Measurements from ENCODE around the gene DNAJC3. TPM values are rescaled to one million over a fixed set of nuclear protein-coding genes. Genes with fewer than 3 reads are reported as not detected.

Gene DNAJC3
- total RNA-seq, 6 experiments from 2014 or later = 49.0 to 64.3 (median 51.7) TPM

DNA sequence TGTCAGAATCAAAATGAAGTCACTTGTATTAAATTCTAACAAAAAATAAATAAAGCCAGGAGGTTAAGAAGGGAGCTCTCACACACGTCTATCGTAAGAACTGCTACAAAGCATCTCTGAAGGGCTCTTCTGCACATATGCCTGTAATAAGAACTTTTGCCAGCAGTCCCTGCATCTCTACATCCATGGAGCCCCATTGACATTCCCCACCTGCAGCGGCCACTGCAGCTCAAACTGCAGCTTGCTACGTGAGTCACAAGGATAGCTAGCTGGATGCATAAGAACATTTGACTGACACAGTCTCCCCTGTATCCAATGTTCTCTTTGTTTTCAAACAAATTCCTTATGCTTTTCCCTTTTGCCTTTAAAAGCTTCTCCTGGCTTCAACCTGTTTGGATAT, 68.3 kb downstream of the DNAJC3 start:
- intact Hi-C loops (cut with DNase I) = no loop called here

DNA sequence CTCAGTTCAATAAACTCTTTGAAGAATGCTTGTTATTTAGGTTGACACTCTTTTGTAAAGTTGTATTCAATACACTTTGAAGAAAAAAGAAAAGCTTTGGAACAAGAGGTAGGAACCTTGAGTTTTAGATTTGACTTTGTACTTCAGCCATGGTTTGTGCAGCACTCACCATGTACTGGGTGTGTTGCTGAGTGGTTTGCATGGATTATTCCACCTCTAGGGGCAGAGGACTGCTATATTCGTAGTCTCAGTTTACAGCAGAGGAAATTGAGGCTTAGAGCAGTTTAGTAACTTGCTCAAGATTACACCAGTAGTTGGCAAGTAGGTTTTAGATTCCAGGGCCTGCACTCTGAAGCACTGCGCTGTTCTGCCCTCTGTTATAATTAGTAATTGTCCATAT, 68.8 kb downstream of the DNAJC3 start:
- Histone ChIP-seq H3K27me3 (no peaks in the 10 kb centered on the region), H3K4me3 (no peak overlapping the region), H3K36me3 (no peaks in the 10 kb centered on the region), H3K9me3 (no peaks in the 10 kb centered on the region), H3K4me1 (no peaks in the 10 kb centered on the region), H3K27ac (no peak overlapping the region)
- 100% methylated on average over 1 of the region's 2 CpGs for WGBS (ENCODE audit: insufficient coverage, low coverage, low lambda C conversion rate, missing lambda C conversion rate)
- intact Hi-C loops (cut with DNase I) = no loop called here
- no peak for TF ChIP-seq POLR2A (IDR thresholded peaks at IDR 0.05)
- TF ChIP-seq, protein P1, sequence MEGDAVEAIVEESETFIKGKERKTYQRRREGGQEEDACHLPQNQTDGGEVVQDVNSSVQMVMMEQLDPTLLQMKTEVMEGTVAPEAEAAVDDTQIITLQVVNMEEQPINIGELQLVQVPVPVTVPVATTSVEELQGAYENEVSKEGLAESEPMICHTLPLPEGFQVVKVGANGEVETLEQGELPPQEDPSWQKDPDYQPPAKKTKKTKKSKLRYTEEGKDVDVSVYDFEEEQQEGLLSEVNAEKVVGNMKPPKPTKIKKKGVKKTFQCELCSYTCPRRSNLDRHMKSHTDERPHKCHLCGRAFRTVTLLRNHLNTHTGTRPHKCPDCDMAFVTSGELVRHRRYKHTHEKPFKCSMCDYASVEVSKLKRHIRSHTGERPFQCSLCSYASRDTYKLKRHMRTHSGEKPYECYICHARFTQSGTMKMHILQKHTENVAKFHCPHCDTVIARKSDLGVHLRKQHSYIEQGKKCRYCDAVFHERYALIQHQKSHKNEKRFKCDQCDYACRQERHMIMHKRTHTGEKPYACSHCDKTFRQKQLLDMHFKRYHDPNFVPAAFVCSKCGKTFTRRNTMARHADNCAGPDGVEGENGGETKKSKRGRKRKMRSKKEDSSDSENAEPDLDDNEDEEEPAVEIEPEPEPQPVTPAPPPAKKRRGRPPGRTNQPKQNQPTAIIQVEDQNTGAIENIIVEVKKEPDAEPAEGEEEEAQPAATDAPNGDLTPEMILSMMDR (IDR thresholded peaks at IDR 0.05) = no peak
- ATAC-seq (peak in 1 of 4 donors; percentile 25), DNase-seq (no peak)

More for the DNA sequence above, 68.3 kb downstream of the DNAJC3 start:
- H3K4me3 ChIP-seq = no peak overlapping the region
- no peaks in the 10 kb centered on the region for H3K4me1 ChIP-seq
- no peak overlapping the region for H3K27ac ChIP-seq
- ATAC-seq (no peak), DNase-seq (no peak)
- H3K27me3 ChIP-seq = no peaks in the 10 kb centered on the region
- no peaks in the 10 kb centered on the region for H3K36me3 ChIP-seq
- TF ChIP-seq POLR2A (IDR thresholded peaks at IDR 0.05) = no peak
- TF ChIP-seq, protein P1 (IDR thresholded peaks at IDR 0.05) = no peak
- no peaks in the 10 kb centered on the region for H3K9me3 ChIP-seq
- WGBS (ENCODE audit: insufficient coverage, low coverage, low lambda C conversion rate, missing lambda C conversion rate) = 98% methylated on average over 4 of the region's 4 CpGs

DNA sequence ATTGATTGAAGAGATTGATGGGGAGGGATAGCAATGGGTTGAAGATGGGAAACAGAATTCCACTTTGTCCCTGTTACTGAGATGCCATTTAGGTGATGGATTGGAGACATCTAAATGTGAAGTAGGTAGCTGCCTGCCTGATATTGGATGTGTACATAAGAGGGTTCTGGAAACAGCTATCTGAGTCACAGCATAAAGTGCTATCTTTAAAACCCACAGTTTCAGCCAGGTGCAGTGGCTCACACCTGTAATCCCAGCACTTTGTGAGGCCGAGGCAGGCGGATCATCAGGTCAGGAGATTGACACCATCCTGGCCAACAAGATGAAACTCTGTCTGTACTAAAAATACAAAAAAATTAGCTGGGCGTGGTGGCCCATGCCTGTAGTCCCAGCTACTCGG, 72.6 kb downstream of the DNAJC3 start:
- Histone ChIP-seq H3K4me3 (no peak overlapping the region), H3K27ac (no peak overlapping the region), H3K36me3 (no peaks in the 10 kb centered on the region), H3K4me1 (no peaks in the 10 kb centered on the region), H3K9me3 (no peaks in the 10 kb centered on the region), H3K27me3 (no peaks in the 10 kb centered on the region)
- WGBS (ENCODE audit: insufficient coverage, low coverage, low lambda C conversion rate, missing lambda C conversion rate) = 95% methylated on average over 3 of the region's 4 CpGs
- no peak for DNase-seq
- no peak for TF ChIP-seq POLR2A (IDR thresholded peaks at IDR 0.05)
- TF ChIP-seq, protein P1 (IDR thresholded peaks at IDR 0.05) = no peak
- intact Hi-C loops (cut with DNase I) = no loop called here
- no peak for ATAC-seq

DNA sequence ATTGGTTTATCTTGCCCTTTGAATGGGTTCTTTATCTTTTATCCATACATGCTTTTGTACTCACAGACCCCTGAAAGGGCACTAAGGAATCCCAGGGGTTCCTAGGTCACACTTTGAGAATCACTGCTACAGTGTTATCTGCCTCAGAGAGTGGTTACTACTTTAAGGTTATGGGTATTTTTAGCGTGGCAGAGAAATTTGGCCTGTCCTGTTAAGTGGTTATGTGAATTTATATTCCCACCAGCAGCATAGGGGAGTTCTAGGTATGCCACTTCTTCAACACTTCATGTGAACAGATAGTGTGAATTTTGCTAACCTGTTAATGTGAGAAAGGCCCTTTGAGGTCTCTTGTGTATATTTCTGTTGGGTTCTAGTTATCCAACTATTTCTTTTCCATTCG, 75.7 kb downstream of the DNAJC3 start:
- Histone ChIP-seq H3K27me3 (no peaks in the 10 kb centered on the region), H3K4me3 (no peak overlapping the region), H3K27ac (no peak overlapping the region), H3K36me3 (no peaks in the 10 kb centered on the region), H3K9me3 (no peaks in the 10 kb centered on the region), H3K4me1 (no peaks in the 10 kb centered on the region)
- WGBS (ENCODE audit: insufficient coverage, low coverage, low lambda C conversion rate, missing lambda C conversion rate) = 89% methylated on average over 2 of the region's 2 CpGs
- intact Hi-C loops (cut with DNase I) = no loop called here
- no peak for ATAC-seq
- TF ChIP-seq POLR2A (IDR thresholded peaks at IDR 0.05) = no peak
- TF ChIP-seq, protein P1 (IDR thresholded peaks at IDR 0.05) = no peak
- no peak for DNase-seq

DNA sequence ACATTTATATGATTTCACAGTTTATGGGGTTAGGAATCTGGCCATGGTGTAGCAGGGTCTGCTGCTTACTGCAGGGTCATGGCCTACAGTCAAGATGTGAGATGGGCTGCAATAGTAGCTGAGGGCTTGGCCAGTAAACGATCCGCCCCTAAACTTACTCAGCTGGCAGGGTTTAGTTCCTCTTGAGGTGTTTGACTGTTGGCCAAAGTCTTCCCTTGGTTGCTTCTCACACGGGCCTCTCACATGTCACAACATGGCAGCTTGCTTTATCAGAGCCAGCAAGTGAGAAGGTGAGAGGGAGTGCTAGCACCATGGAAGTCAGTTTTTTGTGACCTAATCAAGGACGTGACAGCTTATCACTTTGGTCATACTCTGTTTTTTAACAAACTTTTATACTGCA, 77.1 kb downstream of the DNAJC3 start:
- Histone ChIP-seq H3K36me3 (no peaks in the 10 kb centered on the region), H3K27ac (no peak overlapping the region), H3K27me3 (no peaks in the 10 kb centered on the region), H3K4me3 (no peak overlapping the region), H3K4me1 (no peaks in the 10 kb centered on the region), H3K9me3 (no peaks in the 10 kb centered on the region)
- 74% methylated on average over 4 of the region's 4 CpGs for WGBS (ENCODE audit: insufficient coverage, low coverage, low lambda C conversion rate, missing lambda C conversion rate)
- TF ChIP-seq, protein P1 (IDR thresholded peaks at IDR 0.05) = no peak
- TF ChIP-seq POLR2A (IDR thresholded peaks at IDR 0.05) = no peak
- ATAC-seq = peak in 3 of 4 donors; percentile 21 to 35 (median 28)
- intact Hi-C loops (cut with DNase I) = no loop called here
- no peak for DNase-seq

Data from right lobe of liver (tissue), 6 donors.